ENCODE results near the gene KCND3. TPM values are rescaled to one million over a fixed set of nuclear protein-coding genes. Genes with fewer than 3 reads are reported as not detected.
"Not testable (repeated sequence)": the region's sequence is repeated elsewhere in the genome, so short reads cannot be mapped to it uniquely, and the experiment has no call there.

Gene KCND3
- total and polyA plus RNA-seq, 2 experiments from 2014 or later, result 0.16 to 0.33 TPM

DNA sequence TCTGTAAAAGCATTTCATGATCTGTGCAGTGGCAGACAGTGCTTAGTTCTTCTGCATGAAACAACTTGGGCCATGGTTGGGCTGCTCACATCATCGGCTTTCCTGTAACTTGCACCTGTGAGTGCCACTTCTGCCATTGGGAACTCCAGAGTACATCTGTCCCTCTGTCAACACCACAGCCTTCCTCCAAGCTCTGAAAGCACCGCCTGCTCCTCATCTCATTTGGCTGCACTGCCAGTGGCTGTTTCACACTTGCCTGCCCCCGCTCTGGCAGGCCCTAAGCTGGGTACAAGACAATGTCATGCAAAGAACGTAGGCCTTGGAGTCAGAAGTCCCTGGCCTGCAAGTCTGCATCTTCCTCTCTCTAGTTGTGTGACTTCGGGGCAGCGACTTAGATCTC is 187.4 kb downstream of the KCND3 start:
- DNase-seq (ENCODE audit: low read depth in 1 of 2, low spot score in 1 of 2), result no peak
- no peak overlapping the region for H3K4me3 ChIP-seq
- H3K27me3 ChIP-seq, result no peaks in the 10 kb centered on the region
- TF ChIP-seq, protein P1, sequence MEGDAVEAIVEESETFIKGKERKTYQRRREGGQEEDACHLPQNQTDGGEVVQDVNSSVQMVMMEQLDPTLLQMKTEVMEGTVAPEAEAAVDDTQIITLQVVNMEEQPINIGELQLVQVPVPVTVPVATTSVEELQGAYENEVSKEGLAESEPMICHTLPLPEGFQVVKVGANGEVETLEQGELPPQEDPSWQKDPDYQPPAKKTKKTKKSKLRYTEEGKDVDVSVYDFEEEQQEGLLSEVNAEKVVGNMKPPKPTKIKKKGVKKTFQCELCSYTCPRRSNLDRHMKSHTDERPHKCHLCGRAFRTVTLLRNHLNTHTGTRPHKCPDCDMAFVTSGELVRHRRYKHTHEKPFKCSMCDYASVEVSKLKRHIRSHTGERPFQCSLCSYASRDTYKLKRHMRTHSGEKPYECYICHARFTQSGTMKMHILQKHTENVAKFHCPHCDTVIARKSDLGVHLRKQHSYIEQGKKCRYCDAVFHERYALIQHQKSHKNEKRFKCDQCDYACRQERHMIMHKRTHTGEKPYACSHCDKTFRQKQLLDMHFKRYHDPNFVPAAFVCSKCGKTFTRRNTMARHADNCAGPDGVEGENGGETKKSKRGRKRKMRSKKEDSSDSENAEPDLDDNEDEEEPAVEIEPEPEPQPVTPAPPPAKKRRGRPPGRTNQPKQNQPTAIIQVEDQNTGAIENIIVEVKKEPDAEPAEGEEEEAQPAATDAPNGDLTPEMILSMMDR (IDR thresholded peaks at IDR 0.05; ENCODE audit: low read depth, low read length), result no peak
- H3K9me3 ChIP-seq (ENCODE audit: low read depth), result no peaks in the 10 kb centered on the region
- peaks cover 6% of the 10 kb centered on the region for H3K4me1 ChIP-seq (ENCODE audit: low read depth)
- H3K36me3 ChIP-seq, result no peaks in the 10 kb centered on the region
- no peak overlapping the region for H3K27ac ChIP-seq

DNA sequence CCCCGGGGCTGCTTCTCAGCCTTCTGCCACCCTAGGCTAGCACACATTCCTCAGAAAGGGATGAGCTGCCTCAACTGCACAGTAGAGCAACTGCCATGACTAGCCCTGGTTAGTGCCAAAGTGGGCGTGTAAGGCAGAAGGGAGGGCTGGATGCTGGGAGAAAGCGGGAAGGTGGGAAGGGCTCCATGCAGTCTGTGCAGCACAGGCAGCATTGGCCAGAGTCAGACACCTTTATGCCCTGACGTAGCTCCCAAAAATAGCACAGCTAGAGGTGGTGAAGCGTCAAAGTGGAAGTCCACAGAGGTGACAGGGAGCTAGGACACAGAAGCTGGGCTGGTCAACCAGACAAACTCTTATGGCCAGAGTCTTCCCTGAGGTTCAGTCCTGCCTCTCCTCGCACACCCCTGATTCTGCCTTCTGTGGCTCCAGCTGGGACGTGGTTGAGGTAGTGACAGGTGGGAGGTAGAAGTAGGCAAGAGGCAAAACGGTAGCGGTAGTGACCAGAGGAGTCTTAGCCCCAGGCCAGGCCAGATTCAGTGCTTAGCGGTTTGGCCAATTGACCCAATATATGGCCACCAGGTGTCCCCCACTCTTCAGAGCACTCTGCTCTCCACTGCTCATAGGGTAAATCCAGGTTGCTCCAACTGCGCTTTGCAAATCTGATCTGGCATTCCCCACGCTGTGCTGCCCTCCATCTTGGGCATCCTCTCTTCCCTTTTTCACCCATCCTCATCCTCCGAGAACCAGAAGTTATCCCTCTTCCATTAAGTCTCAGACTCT is 188.2 kb downstream of the KCND3 start:
- TF ChIP-seq, protein P1 (IDR thresholded peaks at IDR 0.05; ENCODE audit: low read depth, low read length), result no peak
- H3K4me3 ChIP-seq, result no peak overlapping the region
- no peaks in the 10 kb centered on the region for H3K27me3 ChIP-seq
- no peaks in the 10 kb centered on the region for H3K36me3 ChIP-seq
- DNase-seq (ENCODE audit: low read depth in 1 of 2, low spot score in 1 of 2), result peak in 1 of 2 donors; percentile 69
- H3K27ac ChIP-seq, result no peak overlapping the region
- H3K4me1 ChIP-seq (ENCODE audit: low read depth), result peaks cover 6% of the 10 kb centered on the region
- no peaks in the 10 kb centered on the region for H3K9me3 ChIP-seq (ENCODE audit: low read depth)

DNA sequence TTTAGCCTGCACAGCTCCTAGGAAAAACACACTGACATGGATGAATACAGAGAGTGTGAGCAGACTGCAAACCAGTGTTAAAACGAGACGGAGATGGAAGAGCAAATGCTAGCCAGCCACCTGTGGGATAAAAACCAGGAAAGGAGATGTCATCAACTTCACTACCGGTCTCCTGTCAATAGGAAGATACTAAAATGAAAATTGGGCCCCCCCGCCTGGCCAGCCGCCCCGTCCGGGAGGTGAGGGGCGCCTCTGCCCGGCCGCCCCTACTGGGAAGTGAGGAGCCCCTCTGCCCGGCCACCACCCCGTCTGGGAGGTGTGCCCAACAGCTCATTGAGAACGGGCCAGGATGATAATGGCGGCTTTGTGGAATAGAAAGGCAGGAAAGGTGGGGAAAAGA is 189.7 kb downstream of the KCND3 start:
- not testable (repeated sequence) for H3K4me3 ChIP-seq; H3K9me3 ChIP-seq (ENCODE audit: low read depth); H3K27me3 ChIP-seq; H3K27ac ChIP-seq; DNase-seq (ENCODE audit: low read depth in 1 of 2, low spot score in 1 of 2); H3K36me3 ChIP-seq; H3K4me1 ChIP-seq (ENCODE audit: low read depth)

DNA sequence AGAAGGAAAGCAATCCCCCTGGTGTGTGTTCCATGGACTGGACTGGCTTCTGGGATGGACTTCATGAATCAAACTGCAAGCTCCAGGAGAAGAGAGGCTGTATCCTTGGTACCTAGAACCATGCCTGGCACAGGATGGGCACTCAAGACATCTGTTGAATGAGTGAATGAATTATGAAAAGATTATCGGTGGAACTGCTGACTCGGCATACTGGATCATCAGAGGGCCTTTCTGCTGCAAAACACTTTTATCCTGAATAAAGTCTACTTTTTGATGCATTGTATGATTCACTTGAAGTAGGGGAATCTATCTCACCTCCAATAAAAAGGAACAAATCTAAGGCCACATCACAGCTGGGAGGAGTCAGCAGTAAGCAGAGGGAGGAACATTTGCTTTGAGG is 190.9 kb downstream of the KCND3 start:
- no peak for DNase-seq (ENCODE audit: low read depth in 1 of 2, low spot score in 1 of 2)
- no peaks in the 10 kb centered on the region for H3K36me3 ChIP-seq
- TF ChIP-seq, protein P1 (IDR thresholded peaks at IDR 0.05; ENCODE audit: low read depth, low read length), result no peak
- no peaks in the 10 kb centered on the region for H3K9me3 ChIP-seq (ENCODE audit: low read depth)
- no peaks in the 10 kb centered on the region for H3K27me3 ChIP-seq
- H3K4me3 ChIP-seq, result no peak overlapping the region
- H3K27ac ChIP-seq, result no peak overlapping the region
- H3K4me1 ChIP-seq (ENCODE audit: low read depth), result peaks cover 6% of the 10 kb centered on the region

DNA sequence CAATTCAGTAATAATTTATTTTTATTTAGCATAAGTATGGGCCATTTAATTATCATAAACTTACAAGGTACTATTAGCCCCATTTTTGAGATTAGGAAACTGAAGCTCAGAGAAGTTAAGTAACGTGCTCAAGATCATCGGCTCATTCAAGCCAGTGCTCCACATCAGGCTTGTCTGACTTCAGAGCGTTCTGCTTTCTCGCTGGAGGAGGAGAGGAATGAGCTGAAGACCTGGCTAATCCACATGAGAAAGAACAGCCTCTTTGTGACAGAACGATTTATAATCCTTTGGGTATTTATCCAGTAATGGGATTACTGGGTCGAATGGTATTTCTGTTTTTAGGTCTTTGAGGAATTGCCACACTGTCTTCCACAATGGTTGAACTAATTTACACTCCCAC is 194.1 kb downstream of the KCND3 start:
- H3K4me1 ChIP-seq (ENCODE audit: low read depth), result no peaks in the 10 kb centered on the region
- no peaks in the 10 kb centered on the region for H3K9me3 ChIP-seq (ENCODE audit: low read depth)
- DNase-seq (ENCODE audit: low read depth in 1 of 2, low spot score in 1 of 2), result no peak
- H3K4me3 ChIP-seq, result no peak overlapping the region
- TF ChIP-seq, protein P1 (IDR thresholded peaks at IDR 0.05; ENCODE audit: low read depth, low read length), result no peak
- H3K27me3 ChIP-seq, result no peaks in the 10 kb centered on the region
- H3K36me3 ChIP-seq, result no peaks in the 10 kb centered on the region
- H3K27ac ChIP-seq, result no peak overlapping the region

DNA sequence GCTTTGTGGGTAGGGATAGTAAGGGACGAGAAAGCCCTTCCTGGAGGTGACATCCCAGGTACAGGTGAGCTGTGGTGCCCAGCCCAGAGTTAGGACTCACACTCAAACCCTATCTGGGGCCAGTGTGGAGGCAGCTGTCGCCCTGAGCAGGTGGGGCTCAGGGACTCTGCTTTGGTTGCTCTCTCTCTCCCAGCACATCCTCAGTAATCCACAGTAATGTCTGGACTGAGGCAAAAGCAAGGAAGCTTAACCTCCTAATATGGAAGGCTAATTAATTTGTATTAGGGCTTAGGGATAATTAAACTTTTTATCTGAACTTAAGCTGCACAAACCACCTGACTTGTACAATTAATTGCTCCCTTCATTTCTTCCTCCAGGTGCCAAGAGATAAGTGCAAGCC is 195.5 kb downstream of the KCND3 start:
- no peak for DNase-seq (ENCODE audit: low read depth in 1 of 2, low spot score in 1 of 2)
- H3K27ac ChIP-seq, result no peak overlapping the region
- no peak overlapping the region for H3K4me3 ChIP-seq
- H3K36me3 ChIP-seq, result no peaks in the 10 kb centered on the region
- TF ChIP-seq, protein P1 (IDR thresholded peaks at IDR 0.05; ENCODE audit: low read depth, low read length), result no peak
- no peaks in the 10 kb centered on the region for H3K9me3 ChIP-seq (ENCODE audit: low read depth)
- H3K27me3 ChIP-seq, result no peaks in the 10 kb centered on the region
- no peaks in the 10 kb centered on the region for H3K4me1 ChIP-seq (ENCODE audit: low read depth)

All from cardiac muscle cell (in vitro differentiated cells and primary cell).